T-helper 1 cell treated with Interleukin-12 subunit alpha and Interleukin-12 subunit beta and Interleukin-4 antibody, amounts not matched to agents 30 μg/mL and 1 μg/mL, for 36 hours (primary cell): ENCODE results near the gene MMP20.

ENCODE experiments used
- H3K27ac Mint-ChIP-seq: one replicate; pipeline ENCODE4 v1.8.0; 2021; ENCODE audit warnings: mild to moderate bottlenecking, mixed read lengths
- H3K27me3 Mint-ChIP-seq: one replicate; pipeline ENCODE4 v1.8.0; 2021; ENCODE audit warnings: low read depth, mixed read lengths
- H3K36me3 Mint-ChIP-seq: one replicate; pipeline ENCODE4 v1.8.0; 2021; ENCODE audit warnings: low read depth, mixed read lengths
- H3K4me1 Mint-ChIP-seq: one replicate; pipeline ENCODE4 v1.8.0; 2021; ENCODE audit warnings: low read depth, mixed read lengths
- H3K4me3 Mint-ChIP-seq: one replicate; pipeline ENCODE4 v1.8.0; 2021; ENCODE audit warnings: mild to moderate bottlenecking, moderate library complexity, mixed read lengths
- H3K9me3 Mint-ChIP-seq: one replicate; pipeline ENCODE4 v1.8.0; 2021; ENCODE audit warnings: mixed read lengths

Gene MMP20, protein sequence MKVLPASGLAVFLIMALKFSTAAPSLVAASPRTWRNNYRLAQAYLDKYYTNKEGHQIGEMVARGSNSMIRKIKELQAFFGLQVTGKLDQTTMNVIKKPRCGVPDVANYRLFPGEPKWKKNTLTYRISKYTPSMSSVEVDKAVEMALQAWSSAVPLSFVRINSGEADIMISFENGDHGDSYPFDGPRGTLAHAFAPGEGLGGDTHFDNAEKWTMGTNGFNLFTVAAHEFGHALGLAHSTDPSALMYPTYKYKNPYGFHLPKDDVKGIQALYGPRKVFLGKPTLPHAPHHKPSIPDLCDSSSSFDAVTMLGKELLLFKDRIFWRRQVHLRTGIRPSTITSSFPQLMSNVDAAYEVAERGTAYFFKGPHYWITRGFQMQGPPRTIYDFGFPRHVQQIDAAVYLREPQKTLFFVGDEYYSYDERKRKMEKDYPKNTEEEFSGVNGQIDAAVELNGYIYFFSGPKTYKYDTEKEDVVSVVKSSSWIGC

DNA sequence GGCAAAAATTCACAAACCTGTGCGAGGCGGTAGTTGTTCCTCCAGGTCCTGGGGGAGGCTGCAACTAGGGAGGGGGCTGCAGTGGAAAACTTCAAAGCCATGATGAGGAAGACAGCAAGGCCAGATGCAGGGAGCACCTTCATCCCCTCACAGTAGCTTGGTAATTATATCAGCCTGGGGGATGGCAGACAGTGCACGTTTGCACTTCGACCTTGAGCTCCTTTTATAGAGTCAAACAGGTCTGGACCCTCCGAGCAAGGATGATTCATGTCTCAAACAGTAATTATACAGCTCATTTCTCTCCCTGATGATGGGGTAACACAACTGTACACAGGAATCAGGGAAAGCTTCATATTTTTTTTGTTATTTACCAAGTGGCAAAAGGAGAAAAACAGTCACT, at the start of gene MMP20:
MMP20 (minus strand) TSS at position 156 of the 400 bp plus-strand sequence; CDS start at position 143, 13 bp downstream.
- Mint-ChIP-seq H3K9me3 (no peaks in the 10 kb centered on the region), H3K27ac (no peak within 1 kb of the TSS), H3K36me3 (no peaks in the 10 kb centered on the region), H3K4me1 (no peaks in the 10 kb centered on the region), H3K27me3 (peaks cover 34% of the 10 kb centered on the region), H3K4me3 (no peak within 1 kb of the TSS)

DNA sequence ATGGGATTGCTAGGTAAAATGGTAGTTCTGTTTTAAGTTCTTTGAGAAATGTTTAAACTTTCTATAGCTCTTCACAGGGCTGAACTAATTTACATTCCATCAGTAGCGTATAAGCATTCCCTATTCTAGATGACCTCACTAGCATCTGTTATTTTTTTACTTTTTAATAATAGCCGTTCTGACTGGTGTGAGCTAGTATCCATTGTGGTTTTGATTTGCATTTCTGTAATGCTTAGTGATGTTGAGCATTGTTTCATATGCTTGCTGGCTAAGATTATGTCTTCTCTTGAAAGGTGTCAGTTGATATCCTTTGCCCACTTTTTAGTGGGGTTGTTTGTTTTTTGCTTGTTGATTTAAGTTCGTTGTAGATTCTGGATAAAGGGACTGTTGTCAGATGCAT, 44.5 kb upstream of the MMP20 start:
- Mint-ChIP-seq H3K4me3 (no peak overlapping the region), H3K27me3 (peaks cover 7% of the 10 kb centered on the region), H3K36me3 (no peaks in the 10 kb centered on the region), H3K9me3 (no peaks in the 10 kb centered on the region), H3K4me1 (peaks cover 4% of the 10 kb centered on the region), H3K27ac (no peak overlapping the region)

DNA sequence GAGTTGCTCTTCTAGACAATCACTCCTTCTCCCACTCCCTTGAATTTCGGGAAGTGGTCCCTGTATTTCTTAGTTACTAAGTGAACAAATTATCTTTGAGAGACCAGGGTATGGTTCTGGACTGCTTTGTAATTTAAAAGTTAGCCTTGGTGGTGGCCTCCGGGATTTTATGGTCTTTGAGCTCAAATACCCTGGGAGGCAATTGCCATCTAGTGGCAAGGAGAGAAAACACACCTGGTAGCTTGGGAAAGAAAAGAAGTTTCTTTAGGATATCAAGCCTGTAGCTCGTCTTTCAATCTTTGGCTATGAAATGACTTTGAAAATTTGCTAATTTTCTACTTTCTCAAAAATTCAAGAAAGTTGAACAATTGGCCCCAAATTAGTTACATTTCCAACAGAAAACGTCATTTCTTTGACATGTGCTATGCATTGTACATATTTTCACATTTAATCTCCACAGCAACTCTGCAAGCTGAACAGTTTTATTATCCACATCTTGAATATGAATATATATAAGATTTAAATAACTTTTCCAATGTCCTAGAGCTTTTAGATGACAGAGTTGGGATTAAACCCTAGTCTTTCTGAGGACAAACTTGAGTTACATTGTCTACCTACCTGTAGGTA, 41.3 kb upstream of the MMP20 start:
- H3K27ac Mint-ChIP-seq: no peak overlapping the region
- no peaks in the 10 kb centered on the region for H3K36me3 Mint-ChIP-seq
- no peaks in the 10 kb centered on the region for H3K9me3 Mint-ChIP-seq
- peaks cover 4% of the 10 kb centered on the region for H3K4me1 Mint-ChIP-seq
- no peak overlapping the region for H3K4me3 Mint-ChIP-seq
- H3K27me3 Mint-ChIP-seq: peaks cover 7% of the 10 kb centered on the region

DNA sequence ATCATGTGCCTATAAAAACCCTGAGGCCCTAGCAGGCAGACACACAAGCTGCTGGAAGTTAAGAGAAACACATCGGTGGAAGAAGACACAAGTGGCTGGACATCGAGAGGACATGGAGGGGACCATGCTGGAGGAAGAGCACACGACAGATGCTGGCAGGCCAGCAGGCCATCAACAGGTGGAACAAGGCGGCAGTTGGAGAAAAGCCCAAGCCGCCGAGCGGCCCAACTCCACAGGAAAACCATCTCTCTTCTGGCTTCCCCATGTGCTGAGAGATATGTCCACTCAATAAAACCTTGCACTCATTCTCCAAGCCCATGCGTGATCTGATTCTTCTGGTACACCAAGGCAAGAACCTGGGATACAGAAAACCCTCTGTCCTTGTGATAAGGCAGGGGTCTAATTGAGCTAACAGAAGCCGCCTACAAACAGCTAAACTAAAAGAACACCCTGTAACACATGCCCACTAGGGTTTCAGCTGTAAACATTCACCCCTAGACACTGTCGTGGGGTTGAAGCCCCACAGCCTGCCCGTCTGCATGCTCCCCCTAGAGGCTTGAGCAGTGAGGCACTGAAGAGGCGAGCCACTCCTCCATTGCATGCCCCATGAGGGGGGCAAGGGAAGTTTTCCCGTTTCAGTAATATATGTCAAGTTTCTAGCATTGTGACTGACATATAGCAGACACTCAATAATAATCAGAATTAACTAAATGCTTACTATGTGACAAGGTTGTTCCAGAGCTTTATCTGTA, 39.0 kb upstream of the MMP20 start:
- H3K4me1 Mint-ChIP-seq: peaks cover 4% of the 10 kb centered on the region
- H3K27ac Mint-ChIP-seq: no peak overlapping the region
- no peak overlapping the region for H3K4me3 Mint-ChIP-seq
- peaks cover 9% of the 10 kb centered on the region for H3K27me3 Mint-ChIP-seq
- no peaks in the 10 kb centered on the region for H3K36me3 Mint-ChIP-seq
- H3K9me3 Mint-ChIP-seq: no peaks in the 10 kb centered on the region

DNA sequence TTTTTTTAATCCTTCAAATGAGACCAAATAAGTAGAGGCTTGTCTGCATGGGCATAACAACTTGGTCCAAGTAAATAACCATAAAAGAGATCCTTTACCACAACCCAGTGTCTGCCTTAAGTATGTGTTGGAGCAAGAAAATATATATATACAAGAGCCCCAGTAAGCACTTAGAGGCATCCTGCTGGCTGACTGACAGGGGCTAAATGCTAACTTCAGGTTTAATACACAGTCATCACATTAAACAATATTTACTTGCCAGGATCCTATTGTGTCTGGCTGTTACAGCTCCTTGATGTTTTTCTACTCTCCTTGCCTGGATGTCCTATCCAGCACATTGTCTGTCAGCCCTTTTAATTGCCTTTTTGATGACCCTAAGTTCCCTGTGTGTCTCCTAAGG, 37.5 kb upstream of the MMP20 start:
- H3K4me3 Mint-ChIP-seq: no peak overlapping the region
- H3K4me1 Mint-ChIP-seq: peaks cover 4% of the 10 kb centered on the region
- no peaks in the 10 kb centered on the region for H3K36me3 Mint-ChIP-seq
- no peak overlapping the region for H3K27ac Mint-ChIP-seq
- peaks cover 11% of the 10 kb centered on the region for H3K27me3 Mint-ChIP-seq
- H3K9me3 Mint-ChIP-seq: no peaks in the 10 kb centered on the region

DNA sequence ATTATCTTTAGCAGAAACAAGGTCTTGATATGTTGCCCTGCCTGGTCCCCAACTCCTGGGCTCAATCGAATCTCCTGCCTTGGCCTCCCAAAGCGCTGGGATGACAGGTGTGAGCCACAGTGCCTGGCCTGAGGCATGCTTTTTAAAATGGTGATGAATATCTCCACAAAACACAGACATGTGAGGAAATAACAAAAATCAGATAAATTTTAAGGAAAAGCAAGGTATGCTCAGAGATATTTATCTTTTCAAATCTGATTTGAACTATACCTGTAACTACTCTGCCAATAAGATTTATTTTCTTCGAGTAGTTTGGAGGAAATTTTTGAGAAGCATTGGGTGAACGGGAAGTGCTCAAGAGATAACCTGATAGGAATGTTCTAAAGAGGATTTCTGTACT, 35.9 kb upstream of the MMP20 start:
- Mint-ChIP-seq H3K4me3 (no peak overlapping the region), H3K36me3 (no peaks in the 10 kb centered on the region), H3K27ac (no peak overlapping the region), H3K27me3 (peaks cover 25% of the 10 kb centered on the region), H3K4me1 (peaks cover under 1% of the 10 kb centered on the region), H3K9me3 (no peaks in the 10 kb centered on the region)

DNA sequence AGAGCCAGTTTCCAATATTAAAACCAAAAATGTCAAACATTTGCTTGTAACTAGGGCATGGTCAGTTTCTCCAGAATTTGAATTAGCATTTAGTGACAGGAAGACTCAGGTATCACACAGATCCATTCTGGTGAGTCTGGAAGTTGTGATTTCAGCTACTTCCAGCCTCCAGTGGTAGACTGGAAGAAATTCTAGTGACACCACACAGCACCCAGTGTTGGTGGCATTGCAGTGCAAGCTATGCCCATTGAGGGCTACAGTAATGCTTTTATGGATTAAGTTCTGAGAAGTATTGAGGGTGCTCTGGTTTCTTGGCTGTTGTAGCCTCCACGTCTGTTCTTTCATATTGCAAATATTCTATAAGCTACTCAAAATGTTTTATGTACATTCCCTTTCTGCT, 31.4 kb upstream of the MMP20 start:
- no peaks in the 10 kb centered on the region for H3K4me1 Mint-ChIP-seq
- peaks cover 30% of the 10 kb centered on the region for H3K27me3 Mint-ChIP-seq
- H3K36me3 Mint-ChIP-seq: no peaks in the 10 kb centered on the region
- H3K27ac Mint-ChIP-seq: no peak overlapping the region
- H3K9me3 Mint-ChIP-seq: no peaks in the 10 kb centered on the region
- H3K4me3 Mint-ChIP-seq: no peak overlapping the region

DNA sequence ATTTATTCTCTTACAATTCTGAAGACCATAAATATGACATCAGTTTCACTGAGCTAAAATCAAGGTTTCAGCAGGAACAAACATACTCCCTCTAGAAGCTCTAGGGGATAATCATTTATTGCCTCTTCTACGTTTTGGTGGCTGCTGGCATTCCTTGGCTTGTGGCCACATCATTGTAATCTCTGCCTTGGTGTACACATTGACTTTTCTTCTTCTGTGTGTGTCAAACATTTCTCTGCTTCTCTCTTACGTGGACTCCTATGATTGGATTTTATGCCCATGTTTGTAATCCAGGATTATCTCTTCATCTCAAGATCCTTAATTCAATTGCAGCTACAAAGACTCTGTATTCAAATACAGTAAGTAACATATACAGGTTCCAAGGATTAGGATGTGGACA, 30.4 kb upstream of the MMP20 start:
- no peaks in the 10 kb centered on the region for H3K36me3 Mint-ChIP-seq
- no peak overlapping the region for H3K27ac Mint-ChIP-seq
- H3K4me1 Mint-ChIP-seq: no peaks in the 10 kb centered on the region
- no peak overlapping the region for H3K4me3 Mint-ChIP-seq
- no peaks in the 10 kb centered on the region for H3K9me3 Mint-ChIP-seq
- H3K27me3 Mint-ChIP-seq: peaks cover 30% of the 10 kb centered on the region

DNA sequence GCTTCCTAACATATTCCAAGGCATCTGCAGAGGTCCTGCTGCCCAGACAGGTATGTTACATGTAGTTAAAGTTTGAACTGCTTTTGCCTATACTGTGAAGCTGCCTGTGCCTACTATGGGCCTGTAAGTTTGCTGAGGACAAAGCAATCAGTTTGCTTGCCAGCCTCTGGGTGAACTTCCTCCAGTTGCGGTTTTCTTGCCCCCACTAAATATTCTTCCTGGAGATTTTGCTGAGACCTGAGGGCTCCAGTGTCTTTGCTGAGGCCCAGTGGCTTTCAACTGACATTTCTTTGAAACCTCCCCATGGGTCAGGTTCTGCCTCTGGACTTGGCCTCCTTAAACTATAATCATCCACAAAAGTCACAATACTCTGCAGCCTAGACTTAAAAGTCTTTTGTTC, 29.6 kb upstream of the MMP20 start:
- H3K4me1 Mint-ChIP-seq: no peaks in the 10 kb centered on the region
- peaks cover 30% of the 10 kb centered on the region for H3K27me3 Mint-ChIP-seq
- no peak overlapping the region for H3K27ac Mint-ChIP-seq
- no peaks in the 10 kb centered on the region for H3K36me3 Mint-ChIP-seq
- H3K4me3 Mint-ChIP-seq: no peak overlapping the region
- H3K9me3 Mint-ChIP-seq: no peaks in the 10 kb centered on the region

DNA sequence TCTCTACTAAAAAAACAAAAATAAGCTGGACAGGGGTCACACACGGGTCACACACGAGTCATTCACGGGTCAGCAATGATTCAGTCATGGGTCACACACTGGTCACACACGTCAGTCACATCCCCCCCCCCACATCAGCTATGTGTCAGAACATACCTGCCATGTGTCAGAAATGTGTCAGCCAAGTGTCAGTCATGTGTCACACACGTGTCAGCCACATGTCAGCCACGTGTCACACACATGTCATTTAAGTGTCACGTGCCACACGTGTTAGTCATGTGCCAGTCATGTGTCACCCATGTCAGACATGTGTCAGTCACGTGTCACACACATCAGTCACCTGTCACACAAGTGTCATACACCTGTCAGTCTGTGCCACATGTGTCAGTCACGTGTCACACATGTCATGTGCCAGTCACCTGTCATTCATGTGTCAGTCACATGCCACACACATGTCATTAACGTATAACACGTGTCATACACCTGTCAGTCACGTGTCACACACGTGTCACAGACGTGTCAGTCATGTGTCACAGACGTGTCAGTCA, 28.7 kb upstream of the MMP20 start:
- H3K9me3 Mint-ChIP-seq: no peaks in the 10 kb centered on the region
- no peaks in the 10 kb centered on the region for H3K4me1 Mint-ChIP-seq
- H3K36me3 Mint-ChIP-seq: no peaks in the 10 kb centered on the region
- peaks cover 22% of the 10 kb centered on the region for H3K27me3 Mint-ChIP-seq
- H3K27ac Mint-ChIP-seq: no peak overlapping the region
- no peak overlapping the region for H3K4me3 Mint-ChIP-seq

DNA sequence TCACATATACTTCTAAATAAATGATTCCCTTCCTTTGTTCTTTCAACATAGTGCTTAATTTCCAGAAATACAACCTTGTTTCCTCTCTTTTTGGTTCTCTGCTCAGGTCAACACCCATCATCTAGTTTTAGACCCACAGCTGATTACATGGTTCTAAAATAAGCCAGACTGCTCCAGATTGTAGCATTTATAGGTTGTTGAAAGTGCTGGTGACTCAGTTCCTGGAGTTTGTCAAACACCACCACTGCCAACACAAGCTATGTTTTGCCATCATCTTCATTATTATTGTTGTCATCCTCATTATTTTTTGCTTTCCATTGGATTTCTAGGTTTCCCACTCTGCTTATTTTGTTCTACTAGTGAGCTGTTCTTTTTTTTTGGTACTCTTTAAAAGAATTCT, 22.3 kb upstream of the MMP20 start:
- H3K9me3 Mint-ChIP-seq: no peaks in the 10 kb centered on the region
- peaks cover 14% of the 10 kb centered on the region for H3K27me3 Mint-ChIP-seq
- H3K4me3 Mint-ChIP-seq: no peak overlapping the region
- H3K27ac Mint-ChIP-seq: no peak overlapping the region
- no peaks in the 10 kb centered on the region for H3K4me1 Mint-ChIP-seq
- no peaks in the 10 kb centered on the region for H3K36me3 Mint-ChIP-seq

DNA sequence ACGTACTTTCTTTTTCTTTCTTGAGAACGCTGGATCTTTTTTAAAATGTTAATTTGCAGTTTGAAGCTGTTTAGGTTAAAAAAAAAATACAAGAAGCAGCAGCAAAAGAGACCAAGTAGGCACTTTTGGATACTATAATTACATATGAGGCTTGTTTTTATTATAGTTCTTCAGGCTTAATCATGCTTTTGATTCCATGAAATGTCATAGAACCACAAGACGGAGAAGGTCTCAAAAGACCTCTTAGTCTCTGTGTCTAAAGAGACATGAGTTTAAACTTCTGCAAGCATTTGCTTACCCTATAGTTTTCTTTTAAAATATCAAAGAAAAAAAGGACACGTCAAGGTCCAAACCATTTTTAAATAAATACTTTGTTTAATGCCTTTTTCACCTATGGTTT, 18.8 kb upstream of the MMP20 start:
- no peaks in the 10 kb centered on the region for H3K9me3 Mint-ChIP-seq
- no peaks in the 10 kb centered on the region for H3K4me1 Mint-ChIP-seq
- no peak overlapping the region for H3K27ac Mint-ChIP-seq
- no peaks in the 10 kb centered on the region for H3K36me3 Mint-ChIP-seq
- no peak overlapping the region for H3K4me3 Mint-ChIP-seq
- peaks cover 20% of the 10 kb centered on the region for H3K27me3 Mint-ChIP-seq

DNA sequence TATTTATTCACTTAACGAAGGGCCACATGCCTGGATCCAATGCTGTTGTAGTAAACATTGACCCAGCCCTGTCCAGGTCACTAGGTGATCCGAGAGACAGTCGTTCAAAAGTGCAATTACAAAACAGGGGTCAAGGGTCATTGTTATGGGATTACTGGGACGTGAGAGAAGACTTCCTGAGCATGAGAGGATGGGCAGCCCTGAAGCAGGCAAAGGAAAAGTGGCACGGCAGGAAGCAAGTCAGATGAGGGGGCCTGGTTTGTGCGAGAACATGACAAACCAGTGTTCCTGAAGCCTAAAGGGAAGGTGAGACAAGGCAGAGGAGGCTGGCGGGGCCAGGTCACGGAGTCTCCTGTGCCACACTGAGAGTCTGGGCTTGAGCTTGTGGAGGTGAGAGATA, 15.8 kb upstream of the MMP20 start:
- Mint-ChIP-seq H3K36me3 (no peaks in the 10 kb centered on the region), H3K9me3 (no peaks in the 10 kb centered on the region), H3K27me3 (peaks cover 36% of the 10 kb centered on the region), H3K4me3 (no peak overlapping the region), H3K27ac (no peak overlapping the region), H3K4me1 (no peaks in the 10 kb centered on the region)

DNA sequence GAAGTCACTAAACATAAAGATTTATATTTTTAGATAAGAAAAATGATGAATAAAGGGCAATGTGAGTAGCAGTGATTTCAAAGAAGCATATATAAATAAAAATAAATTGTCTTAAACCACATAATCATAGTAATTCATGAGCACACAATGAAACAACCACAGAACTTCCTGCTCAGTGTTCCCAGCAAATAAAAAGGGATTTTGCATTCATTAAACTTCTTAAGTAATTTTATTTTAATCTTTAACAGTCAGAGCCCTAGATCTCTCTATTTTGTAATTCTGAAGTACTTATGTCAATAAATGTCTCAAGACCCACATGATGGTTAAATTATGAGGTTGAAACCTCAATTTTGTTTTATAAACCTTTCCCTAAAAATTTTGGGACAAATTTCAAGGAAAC, 14.5 kb upstream of the MMP20 start:
- no peak overlapping the region for H3K4me3 Mint-ChIP-seq
- no peaks in the 10 kb centered on the region for H3K36me3 Mint-ChIP-seq
- H3K4me1 Mint-ChIP-seq: no peaks in the 10 kb centered on the region
- no peak overlapping the region for H3K27ac Mint-ChIP-seq
- peaks cover 30% of the 10 kb centered on the region for H3K27me3 Mint-ChIP-seq
- H3K9me3 Mint-ChIP-seq: no peaks in the 10 kb centered on the region
